Activated CD8-positive, alpha-beta memory T cell treated with anti-CD3 and anti-CD28 coated beads for 4 hours (primary cell): ENCODE measurements around the gene RAB3C.

Experiments
- DNase-seq, 2 donors: peaks; one replicate each; pipeline ENCODE4 v3.0.0-alpha.2; 2020; ENCODE audit warnings: low read depth in 2 of 2

RAB3C gene

DNA sequence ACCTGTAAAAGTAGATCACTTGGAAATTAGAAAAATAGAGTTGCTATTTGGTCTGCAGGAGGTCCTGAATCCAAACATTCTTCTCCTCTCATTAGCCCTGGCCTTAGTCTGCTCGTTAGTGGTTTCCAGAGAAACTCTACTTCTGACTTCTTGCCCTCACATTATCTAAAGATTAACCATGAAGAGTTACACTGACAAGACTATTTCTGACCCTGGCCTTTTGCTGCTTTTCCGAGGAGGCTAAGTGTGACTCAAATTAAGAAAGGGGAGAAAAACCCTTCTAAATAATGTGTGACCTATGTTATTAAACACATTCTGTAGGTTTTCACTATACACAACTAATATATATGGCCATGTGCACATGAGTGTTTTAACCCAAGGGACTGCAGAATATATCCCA, 302.4 kb downstream of the RAB3C start:
- DNase-seq = no peak

DNA sequence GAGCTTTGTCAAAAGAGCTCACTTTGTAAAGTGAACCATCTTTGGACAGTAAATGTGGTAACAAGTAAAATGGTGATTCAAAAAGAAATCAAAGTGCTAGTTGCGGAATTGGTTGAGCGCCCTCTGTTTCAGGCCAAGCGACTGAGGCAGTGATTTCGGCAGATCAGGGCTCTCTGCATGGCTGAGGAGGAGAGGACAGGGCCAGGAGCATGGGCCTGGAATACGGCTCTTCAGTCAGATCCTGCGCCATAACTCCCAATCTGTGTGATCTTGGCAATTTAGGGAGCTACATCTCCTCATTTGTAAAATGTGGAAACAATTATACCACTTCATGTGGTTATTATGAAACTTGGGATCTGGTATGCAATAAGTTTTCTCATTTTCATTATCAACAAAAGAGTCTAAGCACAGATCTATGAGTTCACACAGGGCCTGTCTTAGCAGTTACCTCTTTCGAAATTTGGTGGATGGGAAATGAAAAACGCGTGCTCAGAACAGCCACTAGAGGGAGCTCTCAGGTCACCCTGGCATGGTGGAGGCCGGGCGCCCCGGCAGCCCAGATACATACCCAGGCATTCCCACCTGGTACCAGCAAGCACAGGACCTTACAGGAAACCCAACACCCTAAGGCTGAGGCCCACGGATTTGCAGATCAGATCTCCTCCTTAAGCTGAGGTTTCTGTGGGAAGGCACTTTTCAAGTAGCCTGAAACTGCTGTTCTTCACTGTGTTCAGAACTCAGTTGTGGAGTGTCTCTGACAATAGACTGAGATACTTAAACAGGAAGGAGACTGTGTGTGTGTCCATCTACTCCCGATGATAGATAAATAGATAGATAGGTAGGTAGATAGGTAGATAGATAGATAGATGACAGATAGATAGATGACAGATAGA, 303.7 kb downstream of the RAB3C start:
- DNase-seq = peak; percentile 20 to 21

DNA sequence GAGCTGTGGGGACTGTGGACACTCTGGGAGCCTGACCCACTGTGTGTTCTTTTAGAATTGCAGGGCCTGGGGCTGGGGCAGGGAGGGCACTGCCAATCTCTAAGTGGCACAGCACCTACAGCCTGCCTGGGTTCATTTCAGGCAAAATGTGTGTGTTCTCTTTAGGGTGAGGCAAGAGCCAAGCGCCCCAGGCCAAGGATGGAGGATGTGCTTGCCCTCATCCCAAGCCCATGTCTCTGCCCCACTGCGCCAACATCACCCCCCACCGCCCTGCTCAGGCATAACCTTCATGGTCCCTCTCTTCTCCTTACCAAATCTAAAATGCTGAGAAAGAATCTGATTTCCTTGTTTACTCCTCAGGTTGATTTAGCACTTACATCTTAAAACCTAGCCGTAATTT, 304.4 kb downstream of the RAB3C start:
- no peak for DNase-seq

DNA sequence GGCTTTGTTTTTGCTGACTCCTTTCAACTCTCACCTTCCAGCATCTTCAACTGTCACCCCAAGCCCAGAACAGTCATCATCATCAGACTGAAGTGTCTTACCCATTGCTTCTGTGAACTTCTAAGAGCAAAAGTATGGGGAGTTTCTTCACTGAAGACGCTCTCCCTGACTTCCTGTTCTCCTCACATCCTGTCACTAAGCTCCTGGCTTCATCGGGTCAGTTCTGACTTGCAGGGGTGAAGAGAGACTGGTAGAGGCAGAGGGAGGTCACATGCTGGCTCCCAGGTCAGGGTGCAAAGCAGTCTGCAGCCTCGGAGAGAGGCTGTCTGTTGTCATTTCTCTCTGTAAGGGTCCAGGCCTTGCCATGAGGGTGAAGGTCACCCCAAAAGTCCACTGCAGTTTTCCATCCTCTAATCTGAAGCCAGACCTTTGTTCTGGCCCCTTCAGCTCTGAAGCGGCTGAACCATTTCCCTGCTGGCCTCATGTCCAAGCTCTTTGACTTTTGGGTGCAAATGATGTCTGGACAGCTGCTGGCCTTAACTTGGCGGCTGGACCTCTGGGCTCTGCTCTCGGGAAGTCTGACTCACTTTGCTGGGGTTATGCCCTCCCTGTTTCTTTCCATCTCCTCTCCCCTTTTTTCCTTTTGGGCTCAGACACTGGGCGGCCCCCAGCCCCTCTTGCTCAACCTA, 305.0 kb downstream of the RAB3C start:
- no peak for DNase-seq

DNA sequence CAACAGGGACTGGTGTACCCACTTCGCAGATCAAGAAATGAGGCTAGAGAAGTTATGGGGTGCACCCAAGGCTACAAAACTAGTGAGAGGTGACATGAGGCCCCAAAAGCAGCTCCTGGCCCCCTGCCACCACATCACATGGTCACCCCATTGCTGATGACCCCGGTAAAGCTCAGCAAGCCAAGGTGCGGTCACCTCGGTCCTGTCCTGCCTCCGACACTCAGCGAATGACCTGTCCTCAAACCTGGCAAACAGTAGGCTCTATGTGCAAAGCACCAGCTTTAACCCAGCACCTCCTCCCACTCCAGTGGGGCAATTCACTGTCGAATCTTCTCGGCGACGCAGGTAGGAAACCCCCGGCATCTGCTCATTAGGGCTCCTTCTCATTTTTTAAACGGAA, 307.4 kb downstream of the RAB3C start:
- no peak for DNase-seq

DNA sequence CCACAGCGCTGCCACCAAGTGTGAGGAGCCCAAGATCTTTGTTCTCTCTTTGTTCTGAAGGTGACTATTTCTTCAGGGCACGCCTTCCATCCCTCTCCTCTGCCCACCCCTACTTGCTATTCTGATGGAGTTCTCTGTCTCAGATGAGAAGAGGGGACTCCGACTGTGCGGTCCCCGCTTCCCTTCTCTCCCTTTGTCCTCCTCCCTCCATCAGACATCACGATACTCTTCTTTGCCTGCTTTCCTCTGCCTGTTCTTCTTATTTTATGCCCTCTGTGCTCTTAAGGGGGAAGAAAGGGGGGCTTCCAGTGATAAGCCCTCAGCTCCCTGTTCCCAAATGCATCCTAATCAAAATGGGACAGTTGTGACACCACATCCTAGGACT, 307.8 kb downstream of the RAB3C start:
- DNase-seq = no peak

DNA sequence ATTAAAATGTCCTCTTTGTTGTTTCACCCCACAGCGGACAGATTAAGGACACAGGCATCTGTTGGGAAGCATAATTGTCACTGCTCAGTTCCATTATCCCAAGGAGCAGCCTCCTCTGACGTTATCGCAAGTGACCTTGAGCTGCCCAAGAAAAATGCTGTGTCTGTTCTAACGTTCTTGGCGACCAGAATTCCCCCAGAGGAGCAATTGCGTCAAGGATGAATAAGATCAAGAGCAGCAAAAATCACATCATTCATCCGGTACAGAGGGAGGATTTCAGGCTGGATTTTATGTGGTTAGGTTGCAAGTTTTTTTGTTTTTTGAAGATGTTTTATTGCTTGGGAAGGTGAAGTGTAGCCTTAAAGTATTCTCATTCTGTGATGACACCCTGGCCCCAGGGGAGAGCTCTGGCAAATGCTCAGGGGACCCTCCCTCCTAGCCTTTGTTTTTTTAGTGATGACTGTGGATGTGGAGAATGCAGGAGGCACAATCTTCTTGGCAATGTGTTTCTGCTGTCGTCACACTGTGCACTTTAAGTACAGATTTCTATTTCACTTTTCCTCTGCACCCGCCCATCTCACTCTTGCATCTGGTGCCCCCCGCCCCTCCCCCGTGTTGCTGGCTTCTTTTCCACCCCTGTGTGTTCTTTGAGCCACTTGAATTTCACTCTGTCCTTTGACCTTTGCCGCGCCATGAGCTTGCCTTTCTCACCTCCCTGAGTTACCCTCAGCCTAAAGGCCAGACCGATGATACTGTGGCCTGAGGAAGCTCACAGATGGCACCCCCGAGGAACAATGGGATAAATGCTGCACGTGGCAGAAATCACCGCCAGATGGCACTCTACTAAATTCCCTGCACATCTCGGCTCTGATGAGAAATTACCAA, 308.5 kb downstream of the RAB3C start:
- DNase-seq = peak; percentile 17 to 27

DNA sequence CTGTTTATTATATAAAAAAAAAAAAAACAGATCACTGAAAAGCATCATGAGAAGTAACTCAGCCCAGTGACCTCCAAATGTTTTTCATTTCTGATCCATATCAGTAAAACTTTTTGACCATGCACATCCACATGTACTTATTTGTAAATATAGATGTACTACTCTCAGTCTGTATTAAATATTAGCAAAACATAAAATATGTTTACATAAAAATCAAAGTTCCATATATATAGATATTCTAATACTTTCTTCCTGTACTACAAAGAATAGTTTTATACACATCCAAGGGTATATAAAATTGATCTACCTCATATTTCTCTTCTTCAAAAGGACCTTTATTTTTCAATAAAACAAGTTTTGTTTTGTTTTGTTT, 309.1 kb downstream of the RAB3C start:
- DNase-seq = no peak

DNA sequence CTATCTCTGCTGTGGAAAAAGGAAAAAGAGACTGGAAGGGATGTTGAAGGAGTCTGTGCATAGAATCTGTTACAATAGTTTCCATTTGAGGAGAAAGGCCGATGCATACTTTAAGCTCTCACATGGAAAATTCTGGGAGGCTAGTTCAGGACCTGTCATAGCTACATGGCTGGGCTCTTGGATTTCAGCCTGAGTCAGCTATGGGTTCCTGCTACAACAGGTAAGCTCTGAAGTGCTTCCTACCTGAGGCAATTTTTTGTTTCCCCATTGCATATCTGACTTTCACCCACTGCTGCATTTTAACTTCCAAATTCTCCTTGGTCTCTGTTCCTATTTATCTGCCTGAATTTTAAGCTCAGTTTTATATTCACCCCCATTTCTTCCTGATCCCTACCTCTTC, 310.7 kb downstream of the RAB3C start:
- no peak for DNase-seq

DNA sequence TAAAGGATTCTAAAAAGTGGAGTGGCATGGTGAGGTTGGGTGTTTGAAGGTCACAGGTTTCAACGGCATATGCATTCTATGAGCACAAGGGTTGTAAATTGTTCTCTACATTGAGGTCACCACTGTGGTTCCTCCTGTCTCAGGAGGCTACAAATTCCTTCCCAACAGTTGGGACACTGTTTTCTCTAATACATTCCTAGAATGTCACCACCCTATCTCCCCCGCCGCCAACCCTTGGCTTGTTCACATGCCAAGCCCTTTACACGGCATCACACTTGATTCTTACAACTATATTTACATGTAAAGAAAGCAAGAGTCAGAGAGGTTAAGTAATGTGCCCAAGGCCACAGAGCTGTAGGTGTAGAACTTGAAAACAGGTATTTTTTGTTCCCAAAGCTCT, 315.1 kb downstream of the RAB3C start:
- no peak for DNase-seq

DNA sequence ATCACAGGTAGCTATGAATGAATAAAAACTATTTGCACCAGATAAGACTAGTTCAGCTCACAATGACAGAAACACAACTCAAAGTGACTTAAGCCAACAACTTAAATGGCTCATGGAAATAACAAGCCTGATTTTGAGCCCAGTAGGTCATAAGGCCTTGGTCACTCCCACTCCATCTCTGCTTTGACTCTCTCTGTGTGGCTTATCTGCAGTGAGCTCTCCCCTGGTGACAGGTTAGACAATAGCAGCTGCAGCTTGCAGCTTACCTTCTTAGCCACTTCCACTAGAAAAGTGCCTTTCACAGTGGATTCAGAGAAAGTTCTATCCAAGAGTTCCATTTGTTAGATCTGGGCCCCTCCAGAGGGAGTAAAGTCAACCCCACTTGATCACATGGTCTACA, 315.7 kb downstream of the RAB3C start:
- no peak for DNase-seq

DNA sequence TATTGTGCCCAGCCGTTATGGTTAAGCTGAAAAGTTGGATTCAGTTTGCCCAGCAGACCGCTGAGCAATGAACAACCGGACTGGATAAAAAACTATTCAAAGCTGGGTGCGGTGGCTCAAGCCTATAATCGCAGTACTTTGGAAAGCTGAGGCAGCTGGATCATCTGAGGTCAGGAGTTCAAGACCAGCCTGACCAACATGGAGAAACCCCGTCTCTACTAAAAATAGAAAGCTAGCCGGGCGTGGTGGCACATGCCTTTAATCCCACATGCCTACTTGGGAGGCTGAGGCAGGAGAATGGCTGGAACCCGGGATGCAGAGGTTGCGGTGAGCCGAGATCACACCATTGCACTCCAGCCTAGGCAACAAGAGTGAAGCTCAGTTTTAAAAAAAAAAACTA, 318.4 kb downstream of the RAB3C start:
- no peak for DNase-seq

DNA sequence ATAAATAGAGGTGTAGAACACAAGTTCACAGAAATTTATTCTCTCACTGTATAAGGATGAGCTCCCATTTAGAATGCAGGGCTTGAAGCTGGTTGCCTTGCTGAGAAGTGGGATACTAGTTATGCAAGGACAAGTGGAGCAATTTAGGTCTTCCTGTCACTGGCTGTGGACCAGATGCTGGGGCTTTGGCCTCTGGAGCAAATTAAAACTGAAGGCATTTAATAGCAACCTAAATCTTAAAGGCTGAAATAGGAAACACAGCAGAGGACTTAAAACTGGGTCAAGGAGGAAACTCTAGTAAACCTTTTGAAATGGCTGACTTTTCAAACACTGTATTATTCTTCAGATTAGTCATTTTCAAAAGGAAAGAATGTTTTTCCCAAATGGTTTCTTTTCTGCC, 319.4 kb downstream of the RAB3C start:
- no peak for DNase-seq

DNA sequence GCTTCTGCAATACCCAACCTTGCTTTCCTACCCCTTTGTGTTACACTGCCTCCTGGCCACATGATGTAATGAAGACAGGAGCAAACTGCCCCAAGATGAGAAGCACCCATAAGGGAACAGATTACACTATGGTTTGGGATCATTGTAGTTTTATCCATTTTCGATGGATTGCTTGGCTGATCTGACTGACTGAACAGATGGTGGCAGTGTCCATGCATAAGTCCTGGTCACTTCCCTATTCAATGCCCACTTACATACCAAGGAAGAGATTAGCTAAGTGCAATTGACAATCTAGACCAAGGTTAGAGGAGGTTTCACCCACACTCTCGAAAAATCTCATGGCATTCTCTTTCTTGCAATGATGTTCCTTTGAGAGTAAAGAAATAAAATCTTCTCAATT, 319.9 kb downstream of the RAB3C start:
- DNase-seq = no peak

DNA sequence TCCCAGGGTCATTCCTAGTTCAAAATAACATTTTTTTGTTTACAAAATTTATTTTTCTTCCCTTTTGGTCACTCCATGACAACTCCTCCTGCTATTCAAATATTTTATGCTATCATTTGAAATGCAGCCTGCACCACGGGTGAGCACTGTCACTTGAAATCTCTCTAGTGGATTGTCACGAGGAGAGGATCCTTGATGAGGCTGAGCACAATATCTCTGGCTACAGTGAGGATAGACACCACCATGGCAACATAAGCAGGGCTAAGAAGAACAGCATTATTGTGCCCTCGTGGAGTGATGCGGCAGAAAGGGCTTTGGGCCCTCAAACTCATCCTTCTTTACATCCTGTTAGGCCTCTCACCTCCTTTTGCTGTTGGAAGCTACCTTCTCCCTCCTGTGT, 321.9 kb downstream of the RAB3C start:
- DNase-seq = no peak

DNA sequence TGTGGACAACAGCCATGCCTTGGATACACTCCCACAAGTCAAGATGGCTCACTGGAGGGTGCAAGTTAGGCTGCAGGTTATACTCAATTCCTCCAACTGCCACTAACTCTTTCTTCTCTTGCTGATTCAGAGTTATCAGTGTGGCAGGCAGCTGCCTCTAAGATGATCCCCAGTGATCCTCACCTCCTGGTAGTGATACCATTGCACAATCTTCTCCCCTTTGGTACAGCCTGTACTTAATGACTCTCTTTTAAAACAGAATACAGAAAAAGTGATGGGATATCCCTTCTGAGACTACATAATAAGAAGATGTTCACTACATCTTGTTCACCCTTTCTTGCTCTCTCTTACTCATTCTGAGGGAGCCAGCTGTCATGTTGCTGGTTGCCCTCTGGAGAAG, 323.1 kb downstream of the RAB3C start:
- no peak for DNase-seq
